Keratinocyte (primary cell): ENCODE measurements around the gene MVP. TPM values are rescaled to one million over a fixed set of nuclear protein-coding genes. Genes with fewer than 3 reads are reported as not detected.

ENCODE experiments used
- DNase-seq: peaks from one replicate; pipeline ENCODE4 v3.0.0-alpha.2; 2011; ENCODE audit warnings: low read depth, missing footprints, low spot score
- FAIRE-seq: peaks from 2 replicates; lab custom pipeline; 2011; peaks lifted over from hg19 to GRCh38; lab: Jason Lieb, UNC
- H2AFZ ChIP-seq: 2 replicates; pipeline ENCODE4 v1.6.0; 2012; ENCODE audit warnings: low read length, control low read depth, inconsistent platforms; ENCODE audit not compliant: control insufficient read depth
- H3K27ac ChIP-seq: 2 replicates; pipeline ENCODE4 v1.5.1; 2011; ENCODE audit warnings: low read length; ENCODE audit not compliant: control insufficient read depth, insufficient read depth
- H3K27me3 ChIP-seq: 3 replicates; pipeline ENCODE4 v1.6.0; 2011; ENCODE audit warnings: low read length; ENCODE audit not compliant: control insufficient read depth, insufficient read depth; ENCODE audit errors: extremely low read depth
- H3K36me3 ChIP-seq, 2 experiments: 2 replicates in 1 of 2; 3 replicates in 1 of 2; pipeline ENCODE4 v1.5.1; 2011; ENCODE audit warnings: low read length in 2 of 2, mild to moderate bottlenecking in 1 of 2; ENCODE audit not compliant: control insufficient read depth in 2 of 2, insufficient read depth in 2 of 2; ENCODE audit errors: extremely low read depth in 1 of 2
- H3K4me1 ChIP-seq: 3 replicates; pipeline ENCODE4 v1.5.1; 2011; ENCODE audit warnings: low read length; ENCODE audit not compliant: control insufficient read depth, insufficient read depth; ENCODE audit errors: extremely low read depth
- H3K4me2 ChIP-seq: 3 replicates; pipeline ENCODE4 v1.6.0; 2011; ENCODE audit warnings: low read depth, low read length; ENCODE audit not compliant: control insufficient read depth, insufficient read depth; ENCODE audit errors: extremely low read depth
- H3K4me3 ChIP-seq, 3 experiments: fragments of 200-600 bp in 1 of 3; sonication (generic) in 1 of 3; 2 replicates in 2 of 3; 3 replicates in 1 of 3; pipeline ENCODE4 v1.5.1; 2011 to 2016; ENCODE audit warnings: low read length in 3 of 3, mild to moderate bottlenecking in 3 of 3, control low read depth in 2 of 3, inconsistent platforms in 1 of 3, low read depth in 1 of 3, mixed read lengths in 1 of 3, mixed run types in 1 of 3, moderate library complexity in 1 of 3; ENCODE audit not compliant: control insufficient read depth in 2 of 3, insufficient read depth in 2 of 3; ENCODE audit errors: extremely low read depth in 1 of 3
- H3K79me2 ChIP-seq: 2 replicates; pipeline ENCODE4 v1.6.0; 2012; ENCODE audit warnings: low read length; ENCODE audit not compliant: control insufficient read depth, insufficient read depth
- H3K9ac ChIP-seq: 3 replicates; pipeline ENCODE4 v1.6.0; 2011; ENCODE audit warnings: low read length; ENCODE audit not compliant: control insufficient read depth, insufficient read depth; ENCODE audit errors: extremely low read depth
- H3K9me1 ChIP-seq: 3 replicates; pipeline ENCODE4 v1.6.0; 2011; ENCODE audit warnings: low read length; ENCODE audit not compliant: control insufficient read depth, insufficient read depth; ENCODE audit errors: extremely low read depth
- H3K9me3 ChIP-seq: 2 replicates; pipeline ENCODE4 v1.5.1; 2012; ENCODE audit warnings: low read depth, low read length; ENCODE audit not compliant: control insufficient read depth
- H4K20me1 ChIP-seq: 3 replicates; pipeline ENCODE4 v1.6.0; 2011; ENCODE audit warnings: low read length; ENCODE audit not compliant: control insufficient read depth, insufficient read depth; ENCODE audit errors: extremely low read depth
- EZH2 ChIP-seq: IDR thresholded peaks from one replicate; pipeline ENCODE4 v1.6.1; 2012; ENCODE audit warnings: inconsistent platforms, mild to moderate bottlenecking, low read length, moderate library complexity
- dilution Hi-C: fragments of 300-500 bp; cut with MboI; formaldehyde crosslinking; loops from one replicate; pipeline ENCODE4 v1.7.0; 2020; ENCODE audit warnings: low sequenced_read_pairs; ENCODE audit not compliant: extremely low pct_ligation_motif_present
- polyA plus RNA-seq, 5 experiments: library from polyadenylated mRNA; depleted of rRNA in 3 of 5; stranded (reverse) in 3 of 5; stranded (forward) in 1 of 5; unstranded in 1 of 5; fragments of >200 nt; gene quantifications; 1 replicate in 1 of 5; 2 replicates in 3 of 5; 3 replicates in 1 of 5; pipeline versions ENCODE4 v1.2.1 to v1.2.3, GENCODE V29; 2011 to 2012; ENCODE audit warnings: missing spikeins in 2 of 5, low read depth in 1 of 5, low replicate concordance in 1 of 5
- TF ChIP-seq, protein P1 (sequence below), 3 experiments: IDR thresholded peaks in 1 of 3; conservative IDR thresholded peaks in 1 of 3; optimal IDR thresholded peaks in 1 of 3; 2 replicates in 2 of 3; 3 replicates in 1 of 3; pipeline versions ENCODE3 to v1.5.1; 2011; ENCODE audit warnings: low read length in 3 of 3, mild to moderate bottlenecking in 3 of 3, moderate library complexity in 2 of 3, control low read depth in 1 of 3, inconsistent platforms in 1 of 3; ENCODE audit not compliant: insufficient read depth in 2 of 3; ENCODE audit errors: extremely low read depth in 1 of 3

The MVP gene
- polyA plus RNA-seq, 1 donor (not counting 4 experiments of a cell fraction or from before 2014, with no cell fraction given) = 148 TPM

DNA sequence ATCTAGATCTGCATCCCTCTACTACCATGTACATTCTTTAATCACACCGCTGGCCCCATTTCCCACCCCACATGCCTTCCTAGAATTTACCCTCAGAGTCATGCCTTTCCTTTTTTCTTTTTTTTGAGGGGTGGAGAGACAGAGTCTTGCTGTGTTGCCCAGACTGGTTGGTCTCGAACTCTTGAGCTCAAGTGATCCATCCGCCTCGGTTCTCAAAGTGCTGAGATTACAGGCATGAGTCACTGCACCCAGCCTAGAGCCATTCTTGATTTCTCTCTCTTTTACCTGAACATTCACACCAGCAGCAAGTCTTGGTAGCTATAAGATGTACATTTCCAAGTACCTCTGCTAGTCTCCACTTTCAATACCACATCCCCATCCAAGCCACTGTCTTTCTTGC, 2.2 kb upstream of the MVP start:
- Histone ChIP-seq H2AFZ (no peak overlapping the region), H3K36me3 (peaks cover 0 to 10% of the 10 kb centered on the region in 2 experiments), H3K27me3 (peaks cover under 1% of the 10 kb centered on the region), H3K9me1 (no peaks in the 10 kb centered on the region), H3K79me2 (peaks cover 44% of the 10 kb centered on the region), H3K9ac (no peak overlapping the region), H3K4me2 (peak overlapping the region; percentile 6), H3K4me1 (peaks cover 48% of the 10 kb centered on the region), H3K9me3 (no peaks in the 10 kb centered on the region), H4K20me1 (no peaks in the 10 kb centered on the region), H3K27ac (no peak overlapping the region), H3K4me3 (no peak overlapping the region)
- dilution Hi-C loops = no loop called here
- no peak for DNase-seq
- no peak for FAIRE-seq
- no peak for TF ChIP-seq EZH2
- TF ChIP-seq, protein P1, sequence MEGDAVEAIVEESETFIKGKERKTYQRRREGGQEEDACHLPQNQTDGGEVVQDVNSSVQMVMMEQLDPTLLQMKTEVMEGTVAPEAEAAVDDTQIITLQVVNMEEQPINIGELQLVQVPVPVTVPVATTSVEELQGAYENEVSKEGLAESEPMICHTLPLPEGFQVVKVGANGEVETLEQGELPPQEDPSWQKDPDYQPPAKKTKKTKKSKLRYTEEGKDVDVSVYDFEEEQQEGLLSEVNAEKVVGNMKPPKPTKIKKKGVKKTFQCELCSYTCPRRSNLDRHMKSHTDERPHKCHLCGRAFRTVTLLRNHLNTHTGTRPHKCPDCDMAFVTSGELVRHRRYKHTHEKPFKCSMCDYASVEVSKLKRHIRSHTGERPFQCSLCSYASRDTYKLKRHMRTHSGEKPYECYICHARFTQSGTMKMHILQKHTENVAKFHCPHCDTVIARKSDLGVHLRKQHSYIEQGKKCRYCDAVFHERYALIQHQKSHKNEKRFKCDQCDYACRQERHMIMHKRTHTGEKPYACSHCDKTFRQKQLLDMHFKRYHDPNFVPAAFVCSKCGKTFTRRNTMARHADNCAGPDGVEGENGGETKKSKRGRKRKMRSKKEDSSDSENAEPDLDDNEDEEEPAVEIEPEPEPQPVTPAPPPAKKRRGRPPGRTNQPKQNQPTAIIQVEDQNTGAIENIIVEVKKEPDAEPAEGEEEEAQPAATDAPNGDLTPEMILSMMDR (optimal IDR thresholded peaks at IDR 0.05 in 1 of 3, IDR thresholded peaks at IDR 0.05 in 1 of 3, conservative IDR thresholded peaks at IDR 0.05 in 1 of 3; ENCODE audit: extremely low read depth in 1 of 3, insufficient read depth in 2 of 3, low read length in 3 of 3) = no peak

DNA sequence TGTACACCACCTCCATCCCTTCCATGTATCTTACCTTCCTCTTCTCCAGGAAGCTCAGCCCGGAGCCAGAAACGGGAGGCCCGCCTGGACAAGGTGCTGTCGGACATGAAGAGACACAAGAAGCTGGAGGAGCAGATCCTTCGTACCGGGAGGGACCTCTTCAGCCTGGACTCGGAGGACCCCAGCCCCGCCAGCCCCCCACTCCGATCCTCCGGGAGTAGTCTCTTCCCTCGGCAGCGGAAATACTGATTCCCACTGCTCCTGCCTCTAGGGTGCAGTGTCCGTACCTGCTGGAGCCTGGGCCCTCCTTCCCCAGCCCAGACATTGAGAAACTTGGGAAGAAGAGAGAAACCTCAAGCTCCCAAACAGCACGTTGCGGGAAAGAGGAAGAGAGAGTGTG, 756 bp upstream of the MVP start:
- no peak overlapping the region for H3K27ac ChIP-seq
- H3K36me3 ChIP-seq = peaks cover 0 to 10% of the 10 kb centered on the region in 2 experiments
- peaks cover 57% of the 10 kb centered on the region for H3K79me2 ChIP-seq
- no peak for FAIRE-seq
- H3K4me2 ChIP-seq = peak overlapping the region; percentile 98
- H3K4me3 ChIP-seq = peak overlapping the region; percentile 71 to 75 (median 74)
- peaks cover 57% of the 10 kb centered on the region for H3K4me1 ChIP-seq
- no peaks in the 10 kb centered on the region for H4K20me1 ChIP-seq
- TF ChIP-seq, protein P1 (optimal IDR thresholded peaks at IDR 0.05 in 1 of 3, IDR thresholded peaks at IDR 0.05 in 1 of 3, conservative IDR thresholded peaks at IDR 0.05 in 1 of 3; ENCODE audit: extremely low read depth in 1 of 3, insufficient read depth in 2 of 3, low read length in 3 of 3) = peak; percentile 53 to 72 (median 56)
- no peak for TF ChIP-seq EZH2
- H3K9me3 ChIP-seq = no peaks in the 10 kb centered on the region
- no peak overlapping the region for H2AFZ ChIP-seq
- DNase-seq = no peak
- dilution Hi-C loops = no loop called here
- no peaks in the 10 kb centered on the region for H3K27me3 ChIP-seq
- no peaks in the 10 kb centered on the region for H3K9me1 ChIP-seq
- H3K9ac ChIP-seq = peak overlapping the region; percentile 76
